Neural cell (in vitro differentiated cells): Measurements from ENCODE around the gene MIGA2. TPM values are rescaled to one million over a fixed set of nuclear protein-coding genes. Genes with fewer than 3 reads are reported as not detected.

Experiments
- H2AFZ ChIP-seq: fragments of 200-600, 300-800 bp; sonication (generic), shearing (Covaris generic); 2 replicates; pipeline ENCODE4 v1.6.0; 2014; ENCODE audit warnings: low read depth, mild to moderate bottlenecking, antibody characterized with exemption, low read length, moderate library complexity
- H3F3A ChIP-seq: fragments of 200-600 bp; shearing (Covaris generic); 2 replicates; pipeline ENCODE4 v1.6.1; 2016; ENCODE audit warnings: mild to moderate bottlenecking, moderate library complexity, mixed read lengths, antibody characterized with exemption, low read length; ENCODE audit not compliant: insufficient read depth, poor library complexity, severe bottlenecking
- H3K27ac ChIP-seq: fragments of 200-600, 300-800 bp; sonication (generic), shearing (Covaris generic); 2 replicates; pipeline ENCODE4 v1.5.1; 2014; ENCODE audit warnings: mild to moderate bottlenecking, low read length, moderate library complexity
- H3K27me3 ChIP-seq: fragments of 300-800, 200-600 bp; sonication (generic), shearing (Covaris generic); 2 replicates; pipeline ENCODE4 v1.6.0; 2014; ENCODE audit warnings: mild to moderate bottlenecking, low read depth, low read length, moderate library complexity; ENCODE audit not compliant: insufficient read depth
- H3K36me3 ChIP-seq: fragments of 300-800, 200-600 bp; sonication (generic), shearing (Covaris generic); 2 replicates; pipeline ENCODE4 v1.5.1; 2014; ENCODE audit warnings: mild to moderate bottlenecking, antibody characterized with exemption, low read length, moderate library complexity; ENCODE audit not compliant: insufficient read depth
- H3K4me2 ChIP-seq: fragments of 300-800, 200-600 bp; sonication (generic), shearing (Covaris generic); 2 replicates; pipeline ENCODE4 v1.6.0; 2014; ENCODE audit warnings: mild to moderate bottlenecking, low read length
- H3K4me3 ChIP-seq: fragments of 300-800, 200-600 bp; sonication (generic), shearing (Covaris generic); 2 replicates; pipeline ENCODE4 v1.5.1; 2014; ENCODE audit warnings: mild to moderate bottlenecking, low read length, moderate library complexity
- H3K79me2 ChIP-seq: fragments of 200-600 bp; shearing (Covaris generic); replicated peaks from 2 replicates; pipeline ENCODE4 v1.6.0; 2014; ENCODE audit warnings: mild to moderate bottlenecking, low read length, moderate library complexity; ENCODE audit not compliant: insufficient read depth
- H3K9ac ChIP-seq: fragments of 300-800, 200-600 bp; sonication (generic), shearing (Covaris generic); 2 replicates; pipeline ENCODE4 v1.6.1; 2016; ENCODE audit warnings: mild to moderate bottlenecking, low read length, mixed read lengths
- H3K9me2 ChIP-seq: fragments of 200-600 bp; shearing (Covaris generic); 2 replicates; pipeline ENCODE4 v1.6.1; 2016; ENCODE audit warnings: mild to moderate bottlenecking, low read length, mixed read lengths; ENCODE audit not compliant: insufficient read depth
- H3K9me3 ChIP-seq: fragments of 200-600, 300-800 bp; sonication (generic), shearing (Covaris generic); 2 replicates; pipeline ENCODE4 v1.6.1; 2016; ENCODE audit warnings: mild to moderate bottlenecking, mixed run types, low read length, moderate library complexity, mixed read lengths
- H4K20me1 ChIP-seq: fragments of 200-600 bp; shearing (Covaris generic); 2 replicates; pipeline ENCODE4 v1.6.1; 2016; ENCODE audit warnings: mild to moderate bottlenecking, mixed run types; ENCODE audit not compliant: insufficient read depth
- EP300 ChIP-seq: fragments of 450-650 bp; conservative IDR thresholded peaks from 2 replicates; pipeline ENCODE4 v1.6.1; 2014; ENCODE audit warnings: antibody characterized with exemption, mild to moderate bottlenecking, moderate library complexity; ENCODE audit not compliant: poor library complexity, severe bottlenecking
- EZH2 ChIP-seq: fragments of 200-600, 300-800 bp; shearing (Covaris generic), sonication (generic); IDR thresholded peaks from 2 replicates; pipeline ENCODE4 v1.6.1; 2014; ENCODE audit warnings: antibody characterized with exemption, low read length, borderline replicate concordance, mild to moderate bottlenecking; ENCODE audit not compliant: insufficient read depth, poor library complexity, severe bottlenecking
- MXI1 ChIP-seq: fragments of 450-650 bp; conservative IDR thresholded peaks from 2 replicates; pipeline ENCODE4 v1.6.1; 2014; ENCODE audit warnings: antibody characterized with exemption, mild to moderate bottlenecking; ENCODE audit not compliant: poor library complexity, severe bottlenecking
- POLR2AphosphoS5 ChIP-seq: IDR thresholded peaks from 2 replicates; pipeline ENCODE4 v1.6.1; 2012
- RAD21 ChIP-seq: fragments of 450-650 bp; conservative IDR thresholded peaks from 2 replicates; pipeline ENCODE4 v1.6.1; 2014; ENCODE audit warnings: antibody characterized with exemption, mild to moderate bottlenecking, moderate library complexity
- SMC3 ChIP-seq: fragments of 450-650 bp; conservative IDR thresholded peaks from 2 replicates; pipeline ENCODE4 v1.6.1; 2014; ENCODE audit warnings: antibody characterized with exemption, mild to moderate bottlenecking, moderate library complexity; ENCODE audit not compliant: poor library complexity
- TAF1 ChIP-seq: IDR thresholded peaks from 2 replicates; pipeline ENCODE4 v1.6.1; 2012; ENCODE audit warnings: low read depth
- polyA plus RNA-seq: library from polyadenylated mRNA; depleted of rRNA; stranded (reverse); fragments of >200 nt; gene quantifications from 2 replicates; pipeline ENCODE4 v1.2.3, GENCODE V29; 2014
- TF ChIP-seq, protein P1 (sequence below): fragments of 450-650 bp; IDR thresholded peaks from 2 replicates; pipeline ENCODE4 v1.5.1; 2014; ENCODE audit warnings: antibody characterized with exemption, mild to moderate bottlenecking, moderate library complexity; ENCODE audit not compliant: poor library complexity, severe bottlenecking
- TF ChIP-seq, protein P2 (sequence below): IDR thresholded peaks from 2 replicates; pipeline ENCODE4 v1.6.1; 2012; ENCODE audit warnings: borderline replicate concordance

MIGA2 gene
- polyA plus RNA-seq, 1 donor from 2014 or later, result 42.4 TPM

- Histone ChIP-seq H3K36me3 (no peaks in the 10 kb centered on the region), H3K27ac (no peak overlapping the region), H3K4me3 (no peak overlapping the region), H3K9me2 (no peaks in the 10 kb centered on the region), H3K9me3 (no peaks in the 10 kb centered on the region), H3K9ac (no peak overlapping the region), H3F3A (no peaks in the 10 kb centered on the region), H3K4me2 (no peak overlapping the region), H3K27me3 (no peaks in the 10 kb centered on the region), H3K79me2 (no peaks in the 10 kb centered on the region), H2AFZ (no peak overlapping the region), H4K20me1 (no peaks in the 10 kb centered on the region)
- TF ChIP-seq TAF1, result no peak
These were observed 22.3 kb upstream of the MIGA2 start for GRCh38 chr9:129014124-129014523.

GRCh38 chr9:129014608-129015007 lies 21.8 kb upstream of the MIGA2 start:
- Histone ChIP-seq H3K27ac (no peak overlapping the region), H3K36me3 (no peaks in the 10 kb centered on the region), H3K9me2 (no peaks in the 10 kb centered on the region), H3F3A (no peaks in the 10 kb centered on the region), H3K4me3 (no peak overlapping the region), H3K9ac (no peak overlapping the region), H3K4me2 (no peak overlapping the region), H3K79me2 (no peaks in the 10 kb centered on the region), H4K20me1 (no peaks in the 10 kb centered on the region), H2AFZ (no peak overlapping the region), H3K9me3 (no peaks in the 10 kb centered on the region), H3K27me3 (no peaks in the 10 kb centered on the region)
- TF ChIP-seq, protein P1, sequence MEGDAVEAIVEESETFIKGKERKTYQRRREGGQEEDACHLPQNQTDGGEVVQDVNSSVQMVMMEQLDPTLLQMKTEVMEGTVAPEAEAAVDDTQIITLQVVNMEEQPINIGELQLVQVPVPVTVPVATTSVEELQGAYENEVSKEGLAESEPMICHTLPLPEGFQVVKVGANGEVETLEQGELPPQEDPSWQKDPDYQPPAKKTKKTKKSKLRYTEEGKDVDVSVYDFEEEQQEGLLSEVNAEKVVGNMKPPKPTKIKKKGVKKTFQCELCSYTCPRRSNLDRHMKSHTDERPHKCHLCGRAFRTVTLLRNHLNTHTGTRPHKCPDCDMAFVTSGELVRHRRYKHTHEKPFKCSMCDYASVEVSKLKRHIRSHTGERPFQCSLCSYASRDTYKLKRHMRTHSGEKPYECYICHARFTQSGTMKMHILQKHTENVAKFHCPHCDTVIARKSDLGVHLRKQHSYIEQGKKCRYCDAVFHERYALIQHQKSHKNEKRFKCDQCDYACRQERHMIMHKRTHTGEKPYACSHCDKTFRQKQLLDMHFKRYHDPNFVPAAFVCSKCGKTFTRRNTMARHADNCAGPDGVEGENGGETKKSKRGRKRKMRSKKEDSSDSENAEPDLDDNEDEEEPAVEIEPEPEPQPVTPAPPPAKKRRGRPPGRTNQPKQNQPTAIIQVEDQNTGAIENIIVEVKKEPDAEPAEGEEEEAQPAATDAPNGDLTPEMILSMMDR, result no peak
- TF ChIP-seq, protein P2, sequence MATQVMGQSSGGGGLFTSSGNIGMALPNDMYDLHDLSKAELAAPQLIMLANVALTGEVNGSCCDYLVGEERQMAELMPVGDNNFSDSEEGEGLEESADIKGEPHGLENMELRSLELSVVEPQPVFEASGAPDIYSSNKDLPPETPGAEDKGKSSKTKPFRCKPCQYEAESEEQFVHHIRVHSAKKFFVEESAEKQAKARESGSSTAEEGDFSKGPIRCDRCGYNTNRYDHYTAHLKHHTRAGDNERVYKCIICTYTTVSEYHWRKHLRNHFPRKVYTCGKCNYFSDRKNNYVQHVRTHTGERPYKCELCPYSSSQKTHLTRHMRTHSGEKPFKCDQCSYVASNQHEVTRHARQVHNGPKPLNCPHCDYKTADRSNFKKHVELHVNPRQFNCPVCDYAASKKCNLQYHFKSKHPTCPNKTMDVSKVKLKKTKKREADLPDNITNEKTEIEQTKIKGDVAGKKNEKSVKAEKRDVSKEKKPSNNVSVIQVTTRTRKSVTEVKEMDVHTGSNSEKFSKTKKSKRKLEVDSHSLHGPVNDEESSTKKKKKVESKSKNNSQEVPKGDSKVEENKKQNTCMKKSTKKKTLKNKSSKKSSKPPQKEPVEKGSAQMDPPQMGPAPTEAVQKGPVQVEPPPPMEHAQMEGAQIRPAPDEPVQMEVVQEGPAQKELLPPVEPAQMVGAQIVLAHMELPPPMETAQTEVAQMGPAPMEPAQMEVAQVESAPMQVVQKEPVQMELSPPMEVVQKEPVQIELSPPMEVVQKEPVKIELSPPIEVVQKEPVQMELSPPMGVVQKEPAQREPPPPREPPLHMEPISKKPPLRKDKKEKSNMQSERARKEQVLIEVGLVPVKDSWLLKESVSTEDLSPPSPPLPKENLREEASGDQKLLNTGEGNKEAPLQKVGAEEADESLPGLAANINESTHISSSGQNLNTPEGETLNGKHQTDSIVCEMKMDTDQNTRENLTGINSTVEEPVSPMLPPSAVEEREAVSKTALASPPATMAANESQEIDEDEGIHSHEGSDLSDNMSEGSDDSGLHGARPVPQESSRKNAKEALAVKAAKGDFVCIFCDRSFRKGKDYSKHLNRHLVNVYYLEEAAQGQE, result no peak
- TF ChIP-seq EZH2 (no peak), RAD21 (no peak), SMC3 (no peak), POLR2AphosphoS5 (no peak), MXI1 (no peak), TAF1 (no peak), EP300 (no peak)

- no peak overlapping the region for H3K9ac ChIP-seq
- no peak overlapping the region for H3K4me3 ChIP-seq
- H3K9me3 ChIP-seq, result no peaks in the 10 kb centered on the region
- no peaks in the 10 kb centered on the region for H3K9me2 ChIP-seq
- H3K27ac ChIP-seq, result no peak overlapping the region
- no peaks in the 10 kb centered on the region for H4K20me1 ChIP-seq
- H3F3A ChIP-seq, result no peaks in the 10 kb centered on the region
- TF ChIP-seq, protein P2, result no peak
- TF ChIP-seq EZH2 (no peak), EP300 (no peak), SMC3 (no peak), TAF1 (no peak), MXI1 (no peak)
- peaks cover 4% of the 10 kb centered on the region for H3K79me2 ChIP-seq
- H2AFZ ChIP-seq, result no peak overlapping the region
- no peak overlapping the region for H3K4me2 ChIP-seq
- no peaks in the 10 kb centered on the region for H3K27me3 ChIP-seq
- no peaks in the 10 kb centered on the region for H3K36me3 ChIP-seq
These were observed 15.3 kb upstream of the MIGA2 start for GRCh38 chr9:129021091-129021490.
